ENCODE measurements around the gene EXOC8.

- no peak for TF ChIP-seq CTCF (conservative IDR thresholded peaks at IDR 0.05; ENCODE audit: low read depth in 2 of 2)
- TF ChIP-seq CREB1 (CRISPR knock-in tag; IDR thresholded peaks at IDR 0.05; ENCODE audit: low read depth): no peak
- no peak for TF ChIP-seq EZH2 (IDR thresholded peaks at IDR 0.05; ENCODE audit: low read depth, unreplicated experiment)
- no peak for TF ChIP-seq EZH2phosphoT487 (IDR thresholded peaks at IDR 0.05; ENCODE audit: unreplicated experiment)
- TF ChIP-seq NANOG (IDR thresholded peaks at IDR 0.05; ENCODE audit: borderline replicate concordance): no peak
- TF ChIP-seq POLR2AphosphoS5 (IDR thresholded peaks at IDR 0.05; ENCODE audit: low read depth): no peak
These were observed 24.7 kb upstream of the EXOC8 start for GRCh38 chr1:231362325-231362724.
